Skeletal muscle cell (primary cell): Measurements from ENCODE around the gene INSR.
A peak's percentile ranks its signal among the peaks of the same experiment; 100 is the strongest.

Source experiments
- DNase-seq: peaks from one replicate; pipeline ENCODE4 v3.0.0-alpha.2; 2010; ENCODE audit warnings: low read depth
- H3K4me3 ChIP-seq: 2 replicates; pipeline ENCODE4 v1.5.1; 2011; ENCODE audit warnings: low read depth, mild to moderate bottlenecking, control low read depth, low read length, moderate library complexity

Gene INSR

DNA sequence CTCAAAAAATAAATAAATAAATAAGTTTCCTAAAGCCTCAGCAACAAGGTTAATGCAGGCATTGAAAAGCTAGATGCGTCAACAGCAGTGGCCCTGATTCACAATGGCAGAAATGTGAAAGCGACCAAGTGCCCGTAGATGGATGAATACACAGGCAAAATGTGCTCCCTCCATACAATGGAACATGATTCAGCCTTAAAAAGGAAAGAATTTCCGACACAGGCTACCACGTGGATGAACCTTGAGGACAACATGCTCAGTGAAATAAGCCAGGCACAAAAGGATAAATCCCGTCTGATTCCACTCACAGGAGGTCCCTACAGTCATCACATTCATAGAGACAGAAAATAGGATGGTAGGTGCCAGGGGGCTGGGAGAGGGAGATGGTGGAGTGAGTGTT is 31.7 kb downstream of the INSR start:
- no peak for DNase-seq
- no peak overlapping the region for H3K4me3 ChIP-seq

DNA sequence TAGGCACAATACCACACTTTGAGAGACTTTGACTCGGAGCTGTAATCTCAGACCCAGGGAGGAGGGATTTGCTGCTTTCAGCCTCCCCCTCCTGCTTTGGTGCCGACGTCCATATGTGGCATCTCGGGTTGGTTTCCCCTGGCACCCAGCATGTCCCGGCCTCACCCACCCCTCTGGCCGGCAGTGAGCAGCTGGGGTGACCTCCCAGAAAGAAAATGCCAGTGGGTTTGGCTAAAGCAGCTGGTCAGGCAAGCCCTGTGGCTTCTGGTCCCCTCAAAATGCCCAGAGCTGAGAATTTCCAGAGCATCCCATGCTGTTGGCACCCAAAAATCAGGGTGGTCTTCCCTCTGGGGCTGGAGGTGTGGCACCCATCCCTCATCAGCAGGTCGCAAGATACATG is 34.1 kb downstream of the INSR start:
- no peak overlapping the region for H3K4me3 ChIP-seq
- DNase-seq = no peak

DNA sequence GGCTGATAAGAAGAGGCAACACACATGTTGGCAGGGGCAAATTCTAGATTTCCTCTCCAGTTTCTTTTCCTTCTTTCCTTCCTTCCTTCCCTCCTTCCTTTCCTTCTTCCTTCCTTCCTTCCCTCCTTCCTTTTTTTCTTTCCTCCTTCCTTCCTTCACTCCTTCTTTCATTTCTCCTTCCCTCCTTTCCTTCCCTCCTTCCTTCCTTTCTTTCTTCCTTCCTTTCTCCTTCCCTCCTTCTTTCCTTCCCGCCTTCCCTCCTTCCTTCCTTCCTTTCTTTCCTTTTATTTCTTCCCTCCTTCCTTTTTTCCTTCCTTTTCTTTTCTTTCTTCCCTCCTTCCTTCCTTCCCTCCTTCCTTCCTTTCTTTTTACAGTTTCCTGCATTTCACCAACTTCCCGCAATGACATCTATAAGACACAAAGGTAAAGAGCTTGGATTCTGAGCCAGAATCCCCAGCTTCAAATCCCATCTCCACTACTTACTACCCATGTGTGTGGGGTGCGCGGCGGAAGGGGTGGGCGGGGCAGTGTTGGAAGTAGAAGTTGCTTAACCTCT is 35.3 kb downstream of the INSR start:
- no peak for DNase-seq
- H3K4me3 ChIP-seq = no peak overlapping the region

DNA sequence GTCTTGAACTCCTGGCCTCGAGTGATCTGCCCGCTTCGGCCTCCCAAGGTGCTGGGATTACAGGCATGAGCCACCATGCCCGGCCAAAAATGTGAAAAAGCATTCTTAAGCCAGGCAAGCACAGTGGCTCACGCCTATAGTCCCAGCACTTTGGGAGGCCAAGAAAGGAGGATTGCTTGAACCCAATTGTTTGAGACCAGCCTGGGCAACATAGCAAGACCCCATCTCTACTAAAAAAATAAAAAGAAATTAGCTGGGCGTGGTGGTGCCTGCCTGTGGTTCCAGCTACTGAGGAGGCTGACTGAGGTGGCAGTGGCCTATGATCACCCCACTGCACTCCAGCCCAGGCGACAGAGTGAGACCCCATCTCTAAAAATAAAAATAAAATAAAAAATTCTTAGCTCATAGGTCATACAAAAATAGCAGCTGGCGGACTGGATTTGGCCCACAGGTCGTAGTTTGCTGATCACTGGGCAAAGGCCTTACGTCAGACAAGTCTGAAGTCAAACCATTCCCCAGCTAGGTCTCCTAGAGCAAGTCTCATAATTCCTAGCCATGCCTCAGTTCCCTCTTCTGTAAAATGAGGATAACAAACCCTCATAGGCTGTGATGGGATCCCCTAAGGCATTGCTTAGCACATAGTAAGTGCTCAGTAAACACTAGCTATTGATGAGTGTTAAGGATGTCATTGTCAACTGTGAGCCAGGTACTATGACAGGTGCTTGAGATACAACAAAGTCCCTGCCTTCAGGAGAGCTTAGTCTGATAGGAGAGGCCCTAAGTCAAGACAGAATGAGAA is 36.0 kb downstream of the INSR start:
- no peak overlapping the region for H3K4me3 ChIP-seq

DNA sequence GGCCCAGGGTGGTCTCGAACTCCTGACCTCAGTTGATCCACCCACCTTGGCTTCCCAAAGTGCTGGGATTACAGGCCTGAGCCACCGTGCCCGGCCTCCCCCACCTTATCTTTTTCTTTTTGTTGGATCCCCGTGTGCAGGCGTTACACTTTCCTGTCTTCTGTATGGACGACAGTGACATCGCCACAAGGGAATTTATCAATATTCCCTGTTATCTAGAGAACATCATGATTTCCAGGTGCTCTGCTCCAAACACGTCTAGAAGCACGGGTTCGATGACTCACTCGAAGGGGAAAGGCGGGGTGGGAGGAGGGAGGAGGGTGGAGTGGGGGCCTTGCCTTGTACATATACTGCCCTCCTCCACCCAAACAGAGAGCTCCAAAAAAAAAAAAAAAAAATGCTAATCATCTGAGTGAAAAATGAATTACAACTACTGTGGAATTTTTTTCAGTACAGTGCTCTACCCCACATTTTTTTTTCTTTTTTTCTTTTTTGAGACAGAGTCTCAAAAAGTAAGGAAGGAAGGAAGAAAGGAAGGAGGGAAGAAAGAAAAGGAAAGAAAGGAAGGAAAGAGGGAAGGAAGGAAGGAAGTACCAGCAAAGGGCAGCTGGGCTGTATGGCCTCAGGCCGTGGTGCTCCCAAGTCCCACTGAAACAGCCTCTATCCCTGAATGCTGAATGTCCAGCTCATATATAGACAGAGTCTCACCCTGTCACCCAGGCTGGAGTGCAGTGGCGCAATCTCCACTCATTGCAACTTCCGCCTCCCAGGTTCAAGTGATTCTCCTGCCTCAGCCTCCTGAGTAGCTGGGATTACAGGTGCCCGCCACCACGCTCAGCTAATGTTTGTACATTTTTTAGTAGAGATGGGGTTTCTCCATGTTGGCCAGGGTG is 36.8 kb downstream of the INSR start:
- no peak for DNase-seq
- H3K4me3 ChIP-seq = no peak overlapping the region

More for the DNA sequence above, 36.0 kb downstream of the INSR start:
- DNase-seq = no peak

DNA sequence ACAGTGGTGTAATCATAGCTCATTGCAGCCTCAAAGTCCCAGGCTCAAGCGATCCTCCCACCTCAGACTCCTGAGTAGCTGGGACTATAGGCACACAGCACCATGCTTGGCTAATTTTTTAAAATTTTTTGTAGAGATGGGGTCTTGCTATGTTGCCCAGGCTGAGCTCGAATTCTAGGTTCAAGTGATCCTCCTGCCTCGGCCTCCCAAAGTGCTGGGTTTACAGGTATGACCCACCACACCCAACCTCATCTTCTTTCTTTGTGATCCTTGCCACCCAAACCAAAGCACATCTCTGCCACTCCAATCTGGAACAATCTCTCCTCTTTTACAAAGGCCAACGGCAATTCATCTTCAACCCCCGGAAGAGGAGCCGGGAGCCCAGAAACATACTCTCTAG is 38.6 kb downstream of the INSR start:
- no peak for DNase-seq
- H3K4me3 ChIP-seq = no peak overlapping the region

DNA sequence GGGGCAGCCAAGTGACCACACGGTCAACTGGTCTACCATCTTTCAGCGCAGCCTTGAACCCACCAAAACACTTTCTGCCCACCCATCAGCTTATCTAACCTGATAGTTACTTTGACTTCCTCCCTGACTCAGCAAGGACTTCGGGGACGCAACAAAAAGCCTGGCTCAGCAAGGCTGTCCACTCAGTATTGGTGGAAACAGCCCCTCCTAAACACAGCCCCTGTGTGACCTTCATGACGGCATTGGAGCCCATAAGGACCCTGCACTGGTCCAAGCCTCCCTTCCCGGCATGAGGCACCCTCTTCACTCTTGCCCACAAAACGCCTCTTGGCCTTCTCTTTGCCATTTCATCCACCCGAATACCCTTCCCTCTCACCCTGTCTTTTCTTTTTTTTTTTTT is 39.1 kb downstream of the INSR start:
- DNase-seq = no peak
- no peak overlapping the region for H3K4me3 ChIP-seq

DNA sequence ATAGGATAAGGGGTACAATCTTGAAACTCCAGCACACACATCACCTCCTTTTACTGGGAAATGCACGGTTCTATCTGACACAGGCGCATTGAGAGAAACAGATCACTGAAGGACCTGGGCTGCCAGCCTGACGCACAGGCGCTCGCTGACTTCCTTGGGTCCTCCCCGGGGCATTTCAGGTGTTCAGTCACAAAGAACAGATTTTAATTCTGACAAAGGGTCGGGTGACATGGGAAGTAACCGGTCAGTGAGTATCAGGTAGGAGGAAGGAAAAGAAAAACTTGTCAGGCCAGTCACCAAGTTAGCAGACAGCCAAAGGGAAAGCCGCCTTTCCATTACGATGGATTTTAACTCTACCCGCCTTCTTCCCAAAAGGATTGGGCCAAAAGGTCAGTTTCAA is 39.6 kb downstream of the INSR start:
- H3K4me3 ChIP-seq = no peak overlapping the region

DNA sequence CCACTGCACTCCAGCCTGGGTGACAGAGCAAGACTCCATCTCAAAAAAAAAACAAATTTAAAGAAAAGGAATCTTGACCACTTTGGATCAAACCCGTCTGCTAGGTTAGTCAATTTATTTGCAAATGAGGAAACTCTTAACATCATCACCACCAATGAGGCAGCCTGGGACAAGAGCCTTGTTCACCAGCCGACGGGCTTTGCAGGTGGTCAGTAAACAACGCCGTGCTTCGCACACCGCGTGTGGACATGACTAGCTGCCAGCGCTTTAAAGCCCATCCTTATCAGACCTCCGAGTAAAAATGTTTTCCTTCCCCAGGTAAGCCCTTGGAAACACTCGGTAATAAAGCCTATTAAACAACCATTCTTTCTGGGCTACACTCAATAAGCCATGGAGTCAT is 41.9 kb downstream of the INSR start:
- no peak for DNase-seq

More for the DNA sequence above, 39.6 kb downstream of the INSR start:
- no peak for DNase-seq

DNA sequence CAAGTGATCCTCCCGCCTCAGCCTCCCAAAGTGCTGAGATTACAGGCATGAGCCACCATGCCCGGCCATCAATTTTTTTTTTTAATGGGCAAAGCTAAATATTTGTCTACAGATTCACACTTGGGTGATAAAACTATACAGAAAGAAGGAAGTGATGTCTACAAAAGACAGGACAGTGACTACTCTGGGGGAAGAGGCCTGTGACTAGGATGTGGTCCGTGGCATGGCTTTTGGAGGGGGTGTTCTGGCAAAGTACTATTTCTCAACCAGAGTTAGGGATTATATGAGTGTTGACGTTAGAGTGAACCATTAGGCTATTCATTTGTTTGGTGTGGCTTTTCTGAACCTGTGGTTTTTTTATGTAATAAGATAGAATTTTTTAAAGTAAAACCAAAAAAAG is 42.7 kb downstream of the INSR start:
- no peak for DNase-seq
- no peak overlapping the region for H3K4me3 ChIP-seq

More for the DNA sequence above, 41.9 kb downstream of the INSR start:
- no peak overlapping the region for H3K4me3 ChIP-seq

DNA sequence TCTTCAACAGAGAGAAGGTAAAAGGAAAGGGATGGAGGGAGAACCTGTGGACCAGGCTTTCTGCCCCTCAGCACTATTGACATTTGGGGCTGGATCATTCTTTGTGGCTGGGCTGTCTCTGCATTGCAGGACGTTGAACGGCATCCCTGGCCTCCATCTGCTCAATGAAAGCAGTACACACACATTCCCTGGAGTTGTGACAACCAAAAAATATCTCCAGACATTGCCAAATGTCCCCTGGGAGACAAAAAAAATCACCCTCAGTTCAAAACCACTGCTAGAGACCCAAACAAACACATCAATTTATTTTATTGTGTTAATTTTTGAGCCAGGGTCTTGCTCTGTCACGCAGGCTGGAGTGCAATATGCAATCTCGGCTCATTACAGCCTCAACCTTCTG is 43.3 kb downstream of the INSR start:
- DNase-seq = no peak
- H3K4me3 ChIP-seq = no peak overlapping the region

DNA sequence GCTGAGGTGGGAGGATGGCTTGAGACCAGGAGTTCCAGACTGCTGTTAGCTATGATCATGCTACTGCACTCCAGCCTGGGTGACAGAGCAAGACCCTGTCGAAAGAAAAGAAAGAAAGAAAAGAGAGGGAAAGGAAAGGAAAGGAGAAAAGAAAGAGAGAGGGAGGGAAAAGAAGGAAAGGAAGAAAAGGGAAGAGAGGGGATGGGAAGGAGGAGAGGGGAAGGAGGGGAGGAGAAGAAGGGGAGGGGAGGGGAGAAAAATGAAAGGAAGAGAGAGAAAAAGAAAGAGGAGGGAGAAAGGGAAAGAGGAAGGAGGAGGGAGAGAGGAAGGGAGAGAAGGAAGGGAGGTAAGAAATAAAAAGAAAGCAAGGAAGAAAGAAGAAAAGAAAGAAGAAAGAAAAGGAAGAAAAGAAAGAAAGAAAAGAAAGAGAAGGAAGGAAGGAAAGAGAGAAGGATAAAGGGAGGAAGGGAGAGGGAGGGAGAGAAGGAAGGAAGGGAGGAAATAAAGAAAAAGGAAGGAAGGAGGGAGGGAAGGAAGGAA is 44.1 kb downstream of the INSR start:
- DNase-seq = no peak
- no peak overlapping the region for H3K4me3 ChIP-seq

DNA sequence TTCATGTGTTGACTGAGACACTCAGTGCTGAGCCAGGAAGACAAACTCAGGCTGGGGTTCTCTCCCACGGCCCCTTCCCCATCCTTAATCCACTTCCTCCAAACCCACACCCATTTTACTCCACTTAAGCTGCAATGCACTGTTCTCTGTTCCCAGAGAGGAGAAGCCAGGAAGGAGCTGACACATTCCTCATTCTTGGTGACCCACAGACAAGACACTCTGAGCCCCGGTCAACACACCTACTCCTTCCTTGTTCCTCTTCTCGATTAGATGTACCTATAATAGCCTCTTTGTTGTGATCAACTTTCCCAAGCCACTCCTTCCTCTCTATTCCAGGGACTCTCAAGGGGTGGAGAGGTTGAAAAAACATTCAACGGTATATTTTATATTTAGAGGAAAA is 47.1 kb downstream of the INSR start:
- no peak overlapping the region for H3K4me3 ChIP-seq
- no peak for DNase-seq

DNA sequence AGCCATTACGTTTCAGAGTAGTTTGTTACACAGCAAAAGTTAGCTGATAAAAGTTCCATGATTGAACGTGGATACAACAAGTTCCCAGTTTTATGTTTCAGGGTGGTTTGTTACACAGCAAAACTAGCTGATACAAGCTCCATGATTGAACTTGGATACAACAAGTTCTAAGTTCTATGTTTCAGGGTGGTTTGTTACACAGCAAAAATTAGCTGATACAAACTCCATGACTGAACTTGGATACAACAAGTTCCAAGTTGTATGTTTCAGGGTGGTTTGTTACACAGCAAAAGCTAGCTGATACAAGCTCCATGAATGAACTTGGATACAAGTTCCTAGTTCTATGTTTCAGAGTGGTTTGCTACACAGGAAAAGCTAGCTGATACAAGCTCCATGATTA is 47.6 kb downstream of the INSR start:
- no peak for DNase-seq
- H3K4me3 ChIP-seq = no peak overlapping the region

DNA sequence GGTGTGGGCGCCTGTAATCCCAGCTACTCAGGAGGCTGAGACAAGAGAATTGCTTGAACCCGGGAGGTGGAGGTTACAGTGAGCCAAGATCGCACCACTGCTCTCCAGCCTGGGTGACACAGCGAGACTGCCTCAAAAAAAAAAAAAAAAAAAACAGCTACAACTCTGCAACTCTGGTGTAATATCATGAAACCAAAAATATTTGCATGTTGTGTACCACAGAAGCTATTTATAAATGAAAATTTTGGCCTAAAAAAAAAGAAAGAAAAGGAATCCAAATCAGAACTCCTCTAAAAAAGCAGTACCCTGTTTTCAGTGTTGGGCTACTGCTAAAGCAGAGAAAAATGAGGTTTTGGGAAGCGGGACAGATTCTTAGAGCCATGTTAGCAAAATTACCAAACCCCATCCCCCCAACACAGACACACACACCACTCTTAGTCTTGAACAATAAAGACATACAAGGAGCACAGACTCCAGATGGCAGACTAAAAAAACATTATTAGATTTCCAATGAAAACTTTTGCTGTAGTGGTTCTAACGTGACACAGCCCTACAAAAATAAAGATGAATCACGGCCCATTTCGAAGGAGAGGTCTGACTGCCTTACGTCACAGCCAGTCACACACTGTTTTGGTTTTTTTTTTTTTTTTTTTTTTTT is 51.5 kb downstream of the INSR start:
- peak; percentile 12 for DNase-seq
- H3K4me3 ChIP-seq = no peak overlapping the region

DNA sequence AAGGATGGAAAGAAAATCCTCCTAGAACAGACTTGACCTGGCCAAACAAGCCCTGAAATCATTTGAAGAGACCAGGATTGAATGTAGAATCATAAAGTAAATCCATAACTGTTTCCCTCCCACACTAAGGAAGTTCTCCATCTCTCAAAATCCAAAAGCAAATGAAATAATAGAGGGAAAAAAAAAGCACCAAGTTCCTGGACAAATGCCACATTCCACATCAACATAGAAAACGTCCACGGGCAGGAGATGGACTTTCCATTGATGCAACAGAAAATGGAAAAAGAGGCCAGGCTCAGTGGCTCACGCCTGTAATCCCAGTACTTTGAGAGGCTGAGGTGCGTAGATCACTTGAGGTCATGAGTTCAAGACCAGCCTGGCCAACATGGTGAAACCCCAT is 56.2 kb downstream of the INSR start:
- H3K4me3 ChIP-seq = no peak overlapping the region
- no peak for DNase-seq

DNA sequence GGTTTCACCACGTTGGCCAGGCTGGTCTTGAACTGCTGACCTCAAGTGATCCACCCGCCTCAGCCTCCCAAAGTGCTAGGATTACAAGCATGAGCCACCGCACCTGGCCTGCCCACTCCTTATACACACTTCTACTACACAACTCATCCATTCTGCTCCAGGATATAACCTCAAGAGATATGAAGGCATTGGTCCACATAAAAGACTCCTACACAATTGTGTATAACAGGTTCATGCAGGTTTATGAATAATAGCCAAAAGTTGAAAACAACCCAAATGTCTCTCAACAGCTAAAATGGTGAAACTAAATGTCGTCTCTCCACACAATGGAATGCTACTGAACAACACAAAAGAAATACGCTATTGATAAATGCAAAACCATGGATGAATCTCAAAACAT is 58.1 kb downstream of the INSR start:
- H3K4me3 ChIP-seq = no peak overlapping the region

DNA sequence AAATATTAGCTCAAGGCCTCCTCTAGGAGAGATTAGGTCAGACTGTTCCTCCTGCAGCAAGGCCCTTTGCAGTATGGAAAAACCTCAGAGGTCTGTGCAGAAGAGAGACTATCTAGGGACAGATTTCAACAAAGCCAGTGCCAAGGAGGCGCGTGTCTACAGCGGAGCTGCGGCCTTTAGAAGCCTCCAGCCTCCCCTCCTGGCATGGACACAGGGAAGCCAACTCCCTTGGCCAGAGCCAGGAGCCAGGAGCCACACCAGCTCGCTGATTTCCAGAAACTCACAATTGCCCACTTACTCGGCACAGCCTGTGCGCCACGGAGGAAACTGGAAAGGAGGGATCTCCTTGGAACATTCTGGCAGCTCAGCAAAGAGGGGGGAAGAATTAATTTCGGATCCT is 63.4 kb downstream of the INSR start:
- no peak for DNase-seq
- no peak overlapping the region for H3K4me3 ChIP-seq

More for the DNA sequence above, 58.1 kb downstream of the INSR start:
- no peak for DNase-seq

DNA sequence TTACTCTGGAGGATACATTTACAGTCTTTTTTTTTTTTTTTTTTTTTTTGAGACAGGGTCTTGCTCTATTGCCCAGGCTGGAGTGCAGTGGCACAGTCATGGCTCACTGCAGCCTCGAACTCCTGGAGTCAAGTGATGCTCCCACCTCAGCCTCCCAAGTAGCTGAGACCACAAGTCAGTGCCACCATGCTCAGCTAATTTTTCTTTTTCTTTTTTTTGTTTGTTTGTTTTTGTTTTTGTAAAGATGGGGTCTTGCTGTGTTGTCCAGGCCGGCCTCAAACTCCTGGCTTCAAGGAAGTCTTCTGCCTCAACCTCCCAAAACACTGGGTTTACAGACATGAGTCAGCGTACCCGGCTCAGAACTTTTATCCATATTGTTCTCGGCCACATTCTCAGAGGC is 64.5 kb downstream of the INSR start:
- no peak overlapping the region for H3K4me3 ChIP-seq
- no peak for DNase-seq
